ENCODE results near the gene HCRT. TPM values are rescaled to one million over a fixed set of nuclear protein-coding genes. Genes with fewer than 3 reads are reported as not detected.
A peak's percentile ranks its signal among the peaks of the same experiment; 100 is the strongest.

Gene HCRT
- total and polyA plus RNA-seq, 2 of the 8 experiments (the other 6 are each of a cell fraction or from before 2014, with no cell fraction given), result not detected

GRCh38 chr17:42181851-42182207, 3.4 kb downstream of the HCRT start:
- Histone ChIP-seq H3K14ac (ENCODE audit: insufficient read length) (no peak overlapping the region), H3K9ac (replicated peaks in 1 of 4; ENCODE audit: extremely low read depth in 1 of 4, low read depth in 3 of 4, low read length in 3 of 4) (no peak overlapping the region), H3K23ac (ENCODE audit: insufficient read length) (no peak overlapping the region), H2AK5ac (ENCODE audit: low read depth, low read length) (no peak overlapping the region), H4K5ac (ENCODE audit: insufficient read length, low read depth, low read length) (no peak overlapping the region), H3K36me3 (ENCODE audit: control insufficient read depth in 2 of 4, insufficient read depth in 4 of 4, low read length in 3 of 4) (no peaks in the 10 kb centered on the region), H4K91ac (replicated peaks; ENCODE audit: insufficient read length, low read length) (no peak overlapping the region), H4K20me1 (replicated peaks in 1 of 2; ENCODE audit: control insufficient read depth in 1 of 2, insufficient read depth in 2 of 2, low read length in 2 of 2) (no peaks in the 10 kb centered on the region), H3K4me2 (ENCODE audit: insufficient read depth in 1 of 2, low read depth in 2 of 2, low read length in 2 of 2) (peak overlapping the region in 1 of 2 experiments; percentile 92; a peak in 1 of 4 replicates), H2BK12ac (ENCODE audit: low read depth, low read length) (peak overlapping the region; percentile 11; the same call in 1 of the 2 replicates), H3K9me3 (ENCODE audit: insufficient read depth in 2 of 2, low read depth in 1 of 2, low read length in 1 of 2) (no peaks in the 10 kb centered on the region), H3K79me1 (ENCODE audit: low read depth, low read length) (no peaks in the 10 kb centered on the region), H2BK20ac (ENCODE audit: low read length) (no peak overlapping the region), H3K79me2 (ENCODE audit: control insufficient read depth in 1 of 2, insufficient read depth in 2 of 2, low read length in 2 of 2) (no peaks in the 10 kb centered on the region), H2BK15ac (ENCODE audit: low read length) (0 out of 2 replicates have a peak overlapping the region, but pooled peaks have one; percentile 92), H2AFZ (ENCODE audit: low read length) (no peak overlapping the region), H2BK120ac (replicated peaks; ENCODE audit: low read depth, low read length) (no peak overlapping the region), H3K4me3 (ENCODE audit: extremely low read depth in 1 of 4, insufficient read depth in 2 of 4, low read depth in 3 of 4, low read length in 4 of 4) (peak overlapping the region in 1 of 4 experiments; percentile 73; a peak in 1 of 8 replicates), H3K4ac (replicated peaks; ENCODE audit: insufficient read length, low read depth, low read length) (no peak overlapping the region), H2BK5ac (ENCODE audit: low read depth, low read length) (no peak overlapping the region), H3K18ac (ENCODE audit: extremely low read depth, low read length) (no peak overlapping the region), H3K27ac (ENCODE audit: low read depth, low read length) (no peak overlapping the region), H3K27me3 (replicated peaks in 1 of 4; ENCODE audit: control insufficient read depth in 3 of 4, extremely low read depth in 1 of 4, insufficient read depth in 3 of 4, low read length in 3 of 4) (peaks cover 7 to 57% (median 41%) of the 10 kb centered on the region in 4 experiments), H3K23me2 (ENCODE audit: low read depth, low read length) (peaks cover 13% of the 10 kb centered on the region; the same call in 1 of the 2 replicates), H3K4me1 (replicated peaks in 1 of 4; ENCODE audit: control insufficient read depth in 3 of 4, insufficient read depth in 4 of 4, low read length in 3 of 4) (peaks cover 0 to 17% (median 15%) of the 10 kb centered on the region in 4 experiments; a peak in 5 of 7 replicates), H4K8ac (ENCODE audit: extremely low read depth, insufficient read depth, low read length) (no peak overlapping the region), H3K56ac (replicated peaks; ENCODE audit: insufficient read length, low read depth, low read length) (no peak overlapping the region)
- FAIRE-seq, result no peak
- no peak for TF ChIP-seq POU5F1 (IDR thresholded peaks at IDR 0.05; ENCODE audit: low read depth, low read length)
- ChIA-PET CTCF (ENCODE audit: partially characterized antibody) (interaction anchor here (0.7 to 4.9 kb wide), 17 partner anchors 8 to 345 kb away, joined by 3 to 34 read pairs (median 4); partner anchors contain the start of genes DNAJC7, GHDC, KAT2A and ZNF385C), POLR2A (ENCODE audit: partially characterized antibody) (interaction anchor here (1.2 to 1.6 kb wide), 2 partner anchors 14 to 28 kb away, joined by 3 read pairs; no protein-coding TSS in a partner anchor)
- 86% methylated on average over 2 of the region's 2 CpGs; no CpG with 5 or more reads in 1 of the 2 experiments for WGBS, 2 experiments (ENCODE audit: extremely low coverage in 1 of 2, insufficient coverage in 1 of 2, insufficient read length in 1 of 2, insufficient replicate concordance in 2 of 2, low coverage in 1 of 2, low lambda C conversion rate in 2 of 2, missing lambda C conversion rate in 1 of 2)
- no peak for DNase-seq (ENCODE audit: low read depth in 1 of 2, low spot score in 2 of 2)

All from H1 (cell line).